ENCODE results near the gene HDAC4. TPM values are rescaled to one million over a fixed set of nuclear protein-coding genes. Genes with fewer than 3 reads are reported as not detected.

The HDAC4 gene
- total RNA-seq, 1 donor from 2014 or later: 18.3 TPM

- no peak for DNase-seq (ENCODE audit: extremely low read depth, low read depth, low spot score)
Measured at GRCh38 chr2:239272626-239273025, 128.2 kb downstream of the HDAC4 start.

GRCh38 chr2:239271882-239272281 lies 128.9 kb downstream of the HDAC4 start:
- DNase-seq (ENCODE audit: extremely low read depth, low read depth, low spot score): no peak

GRCh38 chr2:239271471-239271870 lies 129.3 kb downstream of the HDAC4 start:
- no peak for DNase-seq (ENCODE audit: extremely low read depth, low read depth, low spot score)

GRCh38 chr2:239269916-239270315 lies 130.9 kb downstream of the HDAC4 start:
- no peak for DNase-seq (ENCODE audit: extremely low read depth, low read depth, low spot score)

GRCh38 chr2:239269173-239269885 lies 131.5 kb downstream of the HDAC4 start:
- no peak for DNase-seq (ENCODE audit: extremely low read depth, low read depth, low spot score)

- no peak for DNase-seq (ENCODE audit: extremely low read depth, low read depth, low spot score)
Measured at GRCh38 chr2:239268549-239268948, 132.3 kb downstream of the HDAC4 start.

- DNase-seq (ENCODE audit: extremely low read depth, low read depth, low spot score): no peak
Measured at GRCh38 chr2:239268082-239268481, 132.7 kb downstream of the HDAC4 start.

- no peak for DNase-seq (ENCODE audit: extremely low read depth, low read depth, low spot score)
Measured at GRCh38 chr2:239267288-239267951, 133.4 kb downstream of the HDAC4 start.

- no peak for DNase-seq (ENCODE audit: extremely low read depth, low read depth, low spot score)
Measured at GRCh38 chr2:239266779-239267287, 134.0 kb downstream of the HDAC4 start.

GRCh38 chr2:239266434-239266766 lies 134.4 kb downstream of the HDAC4 start:
- DNase-seq (ENCODE audit: extremely low read depth, low read depth, low spot score): no peak

- DNase-seq (ENCODE audit: extremely low read depth, low read depth, low spot score): no peak
Measured at GRCh38 chr2:239265681-239266433, 135.0 kb downstream of the HDAC4 start.

- no peak for DNase-seq (ENCODE audit: extremely low read depth, low read depth, low spot score)
Measured at GRCh38 chr2:239264838-239265651, 135.8 kb downstream of the HDAC4 start.

GRCh38 chr2:239264492-239264837 lies 136.4 kb downstream of the HDAC4 start:
- no peak for DNase-seq (ENCODE audit: extremely low read depth, low read depth, low spot score)

GRCh38 chr2:239263669-239264491 lies 136.9 kb downstream of the HDAC4 start:
- no peak for DNase-seq (ENCODE audit: extremely low read depth, low read depth, low spot score)

GRCh38 chr2:239263231-239263630 lies 137.6 kb downstream of the HDAC4 start:
- no peak for DNase-seq (ENCODE audit: extremely low read depth, low read depth, low spot score)

- no peak for DNase-seq (ENCODE audit: extremely low read depth, low read depth, low spot score)
Measured at GRCh38 chr2:239262484-239263230, 138.2 kb downstream of the HDAC4 start.

GRCh38 chr2:239261796-239262483 lies 138.9 kb downstream of the HDAC4 start:
- no peak for DNase-seq (ENCODE audit: extremely low read depth, low read depth, low spot score)

- no peak for DNase-seq (ENCODE audit: extremely low read depth, low read depth, low spot score)
Measured at GRCh38 chr2:239261356-239261755, 139.5 kb downstream of the HDAC4 start.

Data from glomerular endothelial cell (primary cell).